Skeletal muscle satellite cell (primary cell): ENCODE data around the gene ABLIM2.

Experiments used
- H3K27me3 ChIP-seq: 2 replicates; pipeline ENCODE4 v1.7.0; 2013; ENCODE audit warnings: low read length; ENCODE audit not compliant: control insufficient read depth, insufficient read depth
- H3K36me3 ChIP-seq: 2 replicates; pipeline ENCODE4 v1.7.0; 2013; ENCODE audit warnings: mild to moderate bottlenecking, control low read depth, low read length; ENCODE audit not compliant: insufficient read depth
- H3K4me1 ChIP-seq: 2 replicates; pipeline ENCODE4 v1.7.0; 2013; ENCODE audit warnings: low read length; ENCODE audit not compliant: control insufficient read depth, insufficient read depth
- H3K4me2 ChIP-seq: 2 replicates; pipeline ENCODE4 v1.7.0; 2013; ENCODE audit warnings: mild to moderate bottlenecking, low read length
- H3K4me3 ChIP-seq: 2 replicates; pipeline ENCODE4 v1.7.0; 2013; ENCODE audit warnings: low read length
- H3K9ac ChIP-seq: 2 replicates; pipeline ENCODE4 v1.7.0; 2013; ENCODE audit warnings: mild to moderate bottlenecking, low read depth, low read length, moderate library complexity
- H3K9me3 ChIP-seq: replicated peaks from 2 replicates; pipeline ENCODE4 v1.7.0; 2013; ENCODE audit warnings: mild to moderate bottlenecking, control low read depth, low read length

ABLIM2 gene

GRCh38 chr4:8066336-8066931 is 92.2 kb downstream of the ABLIM2 start:
- Histone ChIP-seq H3K4me3 (no peak overlapping the region), H3K4me1 (no peaks in the 10 kb centered on the region), H3K36me3 (no peaks in the 10 kb centered on the region), H3K4me2 (no peak overlapping the region), H3K9me3 (peaks cover 18% of the 10 kb centered on the region), H3K9ac (no peak overlapping the region), H3K27me3 (peaks cover 26% of the 10 kb centered on the region)

- no peak overlapping the region for H3K4me2 ChIP-seq
- no peak overlapping the region for H3K4me3 ChIP-seq
- H3K4me1 ChIP-seq = no peaks in the 10 kb centered on the region
- peaks cover 18% of the 10 kb centered on the region for H3K9me3 ChIP-seq
- H3K36me3 ChIP-seq = no peaks in the 10 kb centered on the region
- peaks cover 4% of the 10 kb centered on the region for H3K27me3 ChIP-seq
- H3K9ac ChIP-seq = no peak overlapping the region
These were observed 94.5 kb downstream of the ABLIM2 start for GRCh38 chr4:8063974-8064563.

- H3K27me3 ChIP-seq = no peaks in the 10 kb centered on the region
- H3K9ac ChIP-seq = no peak overlapping the region
- H3K4me3 ChIP-seq = no peak overlapping the region
- H3K9me3 ChIP-seq = peaks cover 18% of the 10 kb centered on the region
- no peak overlapping the region for H3K4me2 ChIP-seq
- H3K4me1 ChIP-seq = no peaks in the 10 kb centered on the region
- H3K36me3 ChIP-seq = no peaks in the 10 kb centered on the region
These were observed 97.0 kb downstream of the ABLIM2 start for GRCh38 chr4:8061573-8061972.

GRCh38 chr4:8061145-8061544 is 97.5 kb downstream of the ABLIM2 start:
- Histone ChIP-seq H3K9me3 (peaks cover 18% of the 10 kb centered on the region), H3K9ac (no peak overlapping the region), H3K4me2 (no peak overlapping the region), H3K27me3 (no peaks in the 10 kb centered on the region), H3K4me1 (no peaks in the 10 kb centered on the region), H3K4me3 (no peak overlapping the region), H3K36me3 (no peaks in the 10 kb centered on the region)

GRCh38 chr4:8060632-8061031 is 98.0 kb downstream of the ABLIM2 start:
- Histone ChIP-seq H3K4me2 (no peak overlapping the region), H3K4me3 (no peak overlapping the region), H3K27me3 (no peaks in the 10 kb centered on the region), H3K36me3 (no peaks in the 10 kb centered on the region), H3K9me3 (peaks cover 18% of the 10 kb centered on the region), H3K4me1 (no peaks in the 10 kb centered on the region), H3K9ac (no peak overlapping the region)

GRCh38 chr4:8058031-8058479 is 100.6 kb downstream of the ABLIM2 start:
- H3K27me3 ChIP-seq = no peaks in the 10 kb centered on the region
- no peak overlapping the region for H3K4me3 ChIP-seq
- H3K36me3 ChIP-seq = no peaks in the 10 kb centered on the region
- no peak overlapping the region for H3K4me2 ChIP-seq
- no peaks in the 10 kb centered on the region for H3K9me3 ChIP-seq
- H3K9ac ChIP-seq = no peak overlapping the region
- H3K4me1 ChIP-seq = no peaks in the 10 kb centered on the region

- Histone ChIP-seq H3K4me3 (no peak overlapping the region), H3K27me3 (peaks cover 7% of the 10 kb centered on the region), H3K36me3 (no peaks in the 10 kb centered on the region), H3K9ac (no peak overlapping the region), H3K9me3 (no peaks in the 10 kb centered on the region), H3K4me1 (no peaks in the 10 kb centered on the region), H3K4me2 (no peak overlapping the region)
These were observed 103.4 kb downstream of the ABLIM2 start for GRCh38 chr4:8055206-8055605.

GRCh38 chr4:8053688-8054449 is 104.7 kb downstream of the ABLIM2 start:
- Histone ChIP-seq H3K27me3 (peaks cover 11% of the 10 kb centered on the region), H3K9ac (no peak overlapping the region), H3K36me3 (no peaks in the 10 kb centered on the region), H3K9me3 (no peaks in the 10 kb centered on the region), H3K4me1 (no peaks in the 10 kb centered on the region), H3K4me3 (no peak overlapping the region), H3K4me2 (no peak overlapping the region)

GRCh38 chr4:8052160-8052691 is 106.4 kb downstream of the ABLIM2 start:
- H3K4me3 ChIP-seq = no peak overlapping the region
- no peaks in the 10 kb centered on the region for H3K9me3 ChIP-seq
- no peak overlapping the region for H3K4me2 ChIP-seq
- no peaks in the 10 kb centered on the region for H3K4me1 ChIP-seq
- H3K9ac ChIP-seq = no peak overlapping the region
- H3K27me3 ChIP-seq = peaks cover 26% of the 10 kb centered on the region
- no peaks in the 10 kb centered on the region for H3K36me3 ChIP-seq

- Histone ChIP-seq H3K27me3 (peaks cover 26% of the 10 kb centered on the region), H3K4me2 (no peak overlapping the region)
These were observed 107.0 kb downstream of the ABLIM2 start for GRCh38 chr4:8051644-8052043.

GRCh38 chr4:8050555-8051206 is 107.9 kb downstream of the ABLIM2 start:
- Histone ChIP-seq H3K4me3 (no peak overlapping the region), H3K36me3 (no peaks in the 10 kb centered on the region), H3K4me2 (no peak overlapping the region), H3K27me3 (peaks cover 33% of the 10 kb centered on the region), H3K4me1 (no peaks in the 10 kb centered on the region), H3K9ac (no peak overlapping the region), H3K9me3 (no peaks in the 10 kb centered on the region)

More at GRCh38 chr4:8051644-8052043, 107.0 kb downstream of the ABLIM2 start:
- Histone ChIP-seq H3K4me1 (no peaks in the 10 kb centered on the region), H3K9me3 (no peaks in the 10 kb centered on the region), H3K36me3 (no peaks in the 10 kb centered on the region), H3K9ac (no peak overlapping the region), H3K4me3 (no peak overlapping the region)
